ENCODE data around the gene CER1.
"Not testable (repeated sequence)": the region's sequence is repeated elsewhere in the genome, so short reads cannot be mapped to it uniquely, and the experiment has no call there.

CER1 gene

DNA sequence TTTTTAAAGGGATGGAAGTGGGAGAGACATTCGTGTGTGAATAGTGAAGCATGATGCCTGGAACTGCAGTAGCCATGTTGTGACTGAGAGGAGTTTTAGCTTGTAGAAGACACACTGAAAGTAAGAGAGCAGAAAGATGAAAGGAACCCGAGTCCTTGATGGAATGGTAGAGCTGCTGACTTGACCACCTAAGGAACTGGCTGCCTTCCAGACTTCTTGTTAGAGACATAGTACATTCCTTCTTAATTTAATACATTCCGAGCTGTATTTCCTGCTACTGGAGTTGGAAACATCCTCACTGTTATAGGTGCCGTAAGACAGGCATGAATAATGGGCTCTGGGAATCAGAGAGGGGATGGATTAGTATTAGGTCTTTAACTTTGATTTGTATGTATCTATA, 7.4 kb downstream of the CER1 start:
- no peak for DNase-seq (ENCODE audit: low read depth)

DNA sequence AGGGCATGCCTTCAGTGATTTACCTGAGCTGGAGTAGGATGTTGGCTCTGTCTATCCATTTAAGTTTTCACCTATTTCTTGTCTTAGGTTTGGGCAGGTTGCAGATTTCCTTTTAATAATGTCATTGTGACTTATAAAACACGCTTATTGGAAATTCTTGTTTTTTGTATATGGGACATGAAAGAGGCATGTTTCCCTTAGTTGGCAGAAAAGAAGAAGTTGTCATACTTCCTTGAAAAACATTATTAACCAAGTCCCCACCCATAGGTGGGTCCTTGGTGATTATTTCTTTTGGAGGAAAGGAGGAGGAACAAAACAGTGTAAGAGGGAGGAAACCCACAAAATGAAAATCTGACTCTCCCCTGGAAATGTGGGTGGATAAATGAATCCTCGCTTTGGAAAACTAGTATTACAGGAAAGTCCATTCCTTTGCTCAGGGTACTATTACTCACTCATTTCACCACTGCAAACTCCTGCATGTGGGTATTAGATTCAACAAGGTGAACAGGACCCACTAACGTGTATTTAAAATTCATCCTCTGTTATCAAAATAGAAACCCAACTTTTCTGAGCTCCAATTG, 9.3 kb downstream of the CER1 start:
- DNase-seq (ENCODE audit: low read depth): no peak

DNA sequence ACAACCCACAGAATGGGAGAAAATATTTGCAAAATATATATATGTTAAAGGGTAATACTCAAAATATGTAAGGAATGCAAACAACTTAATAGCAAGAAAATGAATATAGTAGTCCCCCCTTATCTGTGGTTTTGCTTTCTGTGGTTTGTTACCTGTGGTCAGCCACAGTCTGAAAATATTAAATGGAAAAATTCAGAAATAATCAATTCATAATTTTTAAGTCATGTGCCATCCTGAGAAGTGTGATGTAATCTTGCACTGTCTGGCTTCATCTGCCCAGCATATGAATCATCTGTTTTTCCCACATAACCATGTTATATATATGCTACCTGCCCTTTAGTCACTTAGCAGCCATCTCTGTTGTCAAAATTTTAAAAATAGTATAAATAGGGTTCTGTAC, 11.7 kb downstream of the CER1 start:
- DNase-seq (ENCODE audit: low read depth): no peak

DNA sequence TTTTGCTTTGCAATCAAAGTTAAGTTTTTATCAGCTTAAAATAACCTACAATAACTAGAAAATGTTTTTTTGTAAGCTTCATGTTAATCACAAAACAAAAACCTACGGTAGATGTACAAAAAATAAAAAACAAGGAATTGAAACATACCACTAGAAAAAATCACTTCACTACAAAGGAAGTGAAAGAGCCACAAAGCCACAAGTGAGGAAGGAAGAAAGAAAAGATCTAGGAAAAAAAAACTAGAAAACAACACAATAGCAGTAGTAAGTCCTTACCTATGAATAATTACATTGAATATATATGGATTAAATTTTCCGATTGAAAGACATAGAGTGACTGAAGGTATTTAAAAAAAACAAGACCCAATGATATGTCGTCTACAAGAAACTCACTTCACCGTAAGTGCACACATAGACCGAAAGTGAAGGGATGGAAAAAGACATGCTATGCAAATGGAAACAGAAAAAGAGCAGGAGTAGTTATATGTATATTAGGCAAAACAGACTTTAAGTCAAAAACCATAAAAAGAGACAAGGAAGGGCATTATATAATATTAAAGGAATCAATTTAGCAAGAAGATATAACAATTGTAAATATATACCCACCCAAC, 15.9 kb downstream of the CER1 start:
- no peak for DNase-seq (ENCODE audit: low read depth)

DNA sequence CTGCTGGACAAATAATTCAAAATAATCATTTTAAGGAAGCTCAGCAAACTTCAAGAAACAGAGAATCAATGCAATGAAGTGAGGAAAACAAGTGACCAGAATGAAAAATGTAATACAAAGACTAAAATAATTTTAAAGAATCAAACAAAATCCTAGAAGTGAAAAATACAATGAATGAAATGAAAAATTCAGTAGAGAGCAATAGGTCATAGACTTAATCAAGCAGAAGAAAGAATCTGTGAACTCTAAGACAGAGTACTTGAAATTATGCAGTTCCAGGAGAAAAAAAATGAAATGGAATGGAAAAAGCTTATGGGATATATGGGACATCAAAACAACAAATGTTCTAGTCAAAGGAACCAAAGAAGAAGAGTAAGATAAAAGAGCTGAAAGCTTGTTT, 17.5 kb downstream of the CER1 start:
- DNase-seq (ENCODE audit: low read depth): no peak

DNA sequence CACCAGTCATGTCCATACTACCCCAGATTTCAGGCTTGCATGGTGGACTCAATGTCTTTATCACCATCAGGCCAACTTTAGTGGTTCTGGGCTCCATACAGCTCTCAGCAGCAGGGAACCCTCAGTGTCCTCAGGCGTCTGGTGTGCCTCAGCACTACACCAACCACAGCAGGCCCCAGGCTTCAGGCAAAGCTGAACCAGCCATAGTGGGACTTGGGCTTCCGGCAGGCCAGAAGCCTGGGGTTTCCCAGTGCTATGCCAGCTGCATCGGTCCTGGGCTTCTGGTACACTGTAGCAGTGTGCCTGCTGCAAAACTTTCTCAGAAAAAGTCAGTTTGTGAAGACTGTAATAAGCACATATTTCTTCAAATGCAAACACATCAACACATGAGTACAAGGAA, 18.3 kb downstream of the CER1 start:
- DNase-seq (ENCODE audit: low read depth): no peak

DNA sequence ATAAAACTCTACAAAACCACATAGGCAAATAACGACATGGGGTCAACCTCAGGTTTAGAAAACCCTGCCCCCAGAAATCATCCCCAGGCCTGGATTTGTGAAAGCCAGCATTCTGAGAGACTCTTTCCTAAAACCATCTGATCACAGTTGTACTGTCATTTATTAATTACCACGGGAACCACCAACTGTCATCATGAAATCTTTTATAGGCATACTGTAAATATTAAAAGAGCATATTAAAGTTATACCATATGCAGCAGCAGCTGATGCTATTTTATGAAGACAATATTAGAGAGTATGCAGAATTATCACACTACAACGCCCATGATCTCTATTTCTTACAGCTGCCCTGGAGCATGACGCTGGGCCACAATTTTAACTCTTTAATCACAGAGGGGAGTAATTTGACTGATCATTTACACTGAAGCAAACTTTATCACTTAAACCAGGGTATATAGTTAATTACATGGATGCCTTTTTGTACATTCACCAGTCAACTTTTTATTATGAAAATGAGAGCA, 20.3 kb downstream of the CER1 start:
- no peak for DNase-seq (ENCODE audit: low read depth)

DNA sequence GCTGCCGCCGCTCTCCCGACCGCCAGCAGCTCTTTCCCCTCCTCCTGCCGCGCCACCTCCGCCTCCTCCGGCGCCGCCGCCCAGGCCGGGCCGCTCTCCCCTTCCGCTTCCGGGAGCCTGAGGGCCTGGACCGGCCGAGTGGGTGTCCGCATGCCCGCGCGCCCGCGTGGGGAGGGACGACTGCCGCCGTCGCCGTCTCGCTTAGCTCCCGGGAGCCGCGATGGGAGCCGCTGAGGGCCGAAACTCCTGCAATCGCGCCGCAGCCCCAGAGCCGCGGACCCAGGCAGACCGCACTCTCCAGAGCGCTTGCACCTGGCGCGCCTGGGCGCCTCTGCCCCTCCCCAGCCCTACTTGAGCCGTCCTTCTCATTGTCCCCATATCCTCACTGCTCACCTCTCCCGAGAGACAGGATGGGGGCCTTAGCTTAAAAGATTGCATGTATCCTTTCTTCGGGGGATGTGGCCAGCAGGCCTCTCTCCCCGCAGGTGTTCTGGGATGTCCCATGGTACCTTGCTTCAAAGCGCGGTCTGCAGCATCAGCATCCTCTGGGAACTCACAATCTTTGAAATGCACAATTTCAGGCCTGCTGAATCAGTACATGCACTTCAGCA, 29.2 kb downstream of the CER1 start, which contains the start of gene ZDHHC21:
TSS of gene ZDHHC21 (minus strand) at position 182 of the 611 bp plus-strand sequence. CDS start 19,092 bp downstream, outside the sequence.
- peak; percentile 52 for DNase-seq (ENCODE audit: low read depth)

DNA sequence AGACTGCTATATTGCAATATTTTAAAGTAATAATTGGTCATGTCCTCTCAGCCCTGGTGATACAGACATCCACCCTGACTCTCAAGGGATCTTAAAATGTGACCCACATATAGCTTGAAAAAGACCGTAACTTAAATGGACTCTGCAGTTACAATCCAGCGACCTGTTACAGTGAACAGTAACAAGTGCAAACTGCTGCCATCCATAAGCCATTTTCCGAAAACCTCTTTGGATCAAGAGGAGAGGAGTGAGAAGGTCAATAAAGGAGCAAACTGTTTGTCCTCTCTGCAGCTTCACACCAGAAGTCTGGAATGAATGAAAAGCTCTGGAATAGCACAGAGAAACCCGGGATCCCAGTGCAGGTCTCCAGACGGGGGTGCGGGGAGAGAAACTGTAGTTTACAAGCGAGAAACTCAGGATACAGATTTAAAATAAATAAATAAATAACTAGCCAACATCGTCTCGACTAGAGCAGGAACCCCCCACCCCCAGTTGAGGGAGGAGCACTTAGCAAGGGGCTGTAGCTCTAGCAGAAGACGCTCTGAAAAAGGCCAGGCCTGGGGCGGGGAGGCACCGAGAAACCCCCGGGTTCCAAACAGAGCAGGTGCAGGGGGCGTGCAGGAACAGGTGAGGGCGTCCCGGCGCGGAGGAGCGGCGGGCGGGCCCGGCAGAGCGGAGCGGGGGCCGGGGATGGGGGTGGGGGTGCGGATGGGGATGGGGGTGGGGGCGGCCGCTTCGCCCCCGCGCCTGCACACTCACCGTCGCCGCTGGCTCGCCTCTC, 29.9 kb downstream of the CER1 start:
- DNase-seq (ENCODE audit: low read depth): no peak

DNA sequence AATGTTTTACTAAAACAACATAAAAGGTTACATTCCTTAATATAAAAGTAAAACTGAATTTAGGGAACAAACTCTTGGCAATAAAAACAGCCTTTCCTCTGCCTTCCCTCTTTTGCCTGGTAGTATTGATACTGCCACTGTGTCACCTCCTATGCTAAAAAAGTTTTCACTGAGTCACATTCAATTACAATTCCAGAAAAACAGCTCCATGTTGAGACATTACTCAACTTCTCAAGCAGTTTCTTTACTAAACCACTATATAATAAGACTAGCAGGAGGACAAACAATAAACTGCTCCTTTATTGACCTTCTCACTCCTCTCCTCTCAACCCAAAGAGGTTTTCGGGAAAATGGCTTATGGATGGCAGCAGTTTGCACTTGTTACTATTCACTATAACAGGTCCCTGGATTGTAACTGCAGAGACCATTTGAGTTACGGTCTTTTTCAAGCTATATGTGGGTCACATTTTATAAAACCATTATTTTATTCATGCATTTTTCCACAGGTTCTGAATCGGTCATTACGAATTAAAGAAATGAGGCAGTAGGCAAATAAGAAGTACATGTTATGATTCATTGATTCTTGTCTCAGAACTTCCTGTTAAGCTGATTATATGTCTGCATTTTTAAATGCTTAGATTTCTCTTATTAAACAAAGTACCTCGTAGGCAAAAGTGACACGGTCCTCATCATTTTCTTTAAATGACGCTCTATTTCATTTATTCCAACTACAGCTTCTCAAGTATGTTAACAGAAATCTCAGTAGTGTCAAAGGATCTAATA, 31.4 kb downstream of the CER1 start:
- DNase-seq (ENCODE audit: low read depth): no peak

DNA sequence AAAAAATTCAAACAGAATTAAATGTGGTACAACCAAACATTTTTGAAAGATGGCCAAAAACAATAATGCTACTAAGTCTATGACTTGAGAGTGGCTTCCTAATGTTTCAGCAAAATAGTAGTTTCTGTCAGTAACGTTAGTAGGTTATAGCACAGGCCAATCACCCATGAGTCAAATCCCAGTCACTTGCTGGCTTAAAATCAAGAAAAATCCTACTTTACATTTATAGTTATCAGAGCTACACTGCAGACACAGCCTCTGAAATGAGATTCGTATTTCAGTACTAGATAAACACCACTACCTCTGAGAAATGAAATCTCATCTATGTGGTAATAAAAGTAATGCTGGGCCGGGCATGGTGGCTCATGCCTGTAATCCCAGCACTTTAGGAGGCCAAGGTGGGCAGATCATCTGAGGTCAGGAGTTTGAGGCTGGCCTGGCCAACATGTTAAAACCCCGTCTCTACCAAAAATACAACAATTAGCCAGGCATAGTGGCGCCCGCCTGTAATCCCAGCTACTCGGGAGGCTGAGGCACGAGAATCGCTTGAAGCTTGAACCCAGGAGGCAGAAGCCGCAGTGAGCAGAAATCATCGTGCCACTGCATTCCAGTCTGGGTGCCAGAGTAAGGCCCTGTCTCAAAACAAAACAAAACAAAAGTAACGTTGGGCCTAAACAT, 35.4 kb downstream of the CER1 start:
- no peak for DNase-seq (ENCODE audit: low read depth)

DNA sequence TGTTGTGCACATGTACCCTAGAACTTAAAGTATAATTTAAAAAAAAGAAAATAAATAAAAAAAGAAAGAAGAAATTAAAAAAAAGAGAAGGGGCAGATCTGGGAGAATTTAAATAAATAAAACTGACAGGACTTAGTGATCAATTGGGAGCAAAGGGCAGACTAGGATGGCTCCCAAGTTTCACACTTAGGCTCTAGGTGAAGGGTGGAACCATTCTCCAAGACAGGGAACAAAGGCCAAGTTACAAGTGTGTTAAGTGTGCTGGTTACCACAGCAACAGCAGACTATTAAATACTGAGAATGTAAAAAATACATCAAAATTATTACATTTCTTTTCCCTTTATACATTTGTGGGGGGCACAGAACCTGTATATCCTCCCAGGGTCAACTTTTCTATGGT, 36.4 kb downstream of the CER1 start:
- no peak for DNase-seq (ENCODE audit: low read depth)

DNA sequence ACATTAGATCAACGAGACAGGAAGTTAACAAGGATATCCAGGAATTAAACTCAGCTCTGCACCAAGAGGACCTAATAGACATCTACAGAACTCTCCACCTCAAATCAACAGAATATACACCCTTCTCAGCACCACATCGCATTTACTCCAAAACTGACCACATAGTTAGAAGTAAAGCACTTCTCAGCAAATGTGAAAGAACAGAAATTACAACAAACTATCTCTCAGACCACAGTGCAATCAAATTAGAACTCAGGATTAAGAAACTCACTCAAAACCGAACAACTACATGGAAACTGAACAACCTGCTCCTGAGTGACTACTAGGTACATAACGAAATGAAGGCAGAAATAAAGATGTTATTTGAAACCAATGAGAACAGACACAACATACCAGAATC, 39.9 kb downstream of the CER1 start:
- not testable (repeated sequence) for DNase-seq (ENCODE audit: low read depth)

DNA sequence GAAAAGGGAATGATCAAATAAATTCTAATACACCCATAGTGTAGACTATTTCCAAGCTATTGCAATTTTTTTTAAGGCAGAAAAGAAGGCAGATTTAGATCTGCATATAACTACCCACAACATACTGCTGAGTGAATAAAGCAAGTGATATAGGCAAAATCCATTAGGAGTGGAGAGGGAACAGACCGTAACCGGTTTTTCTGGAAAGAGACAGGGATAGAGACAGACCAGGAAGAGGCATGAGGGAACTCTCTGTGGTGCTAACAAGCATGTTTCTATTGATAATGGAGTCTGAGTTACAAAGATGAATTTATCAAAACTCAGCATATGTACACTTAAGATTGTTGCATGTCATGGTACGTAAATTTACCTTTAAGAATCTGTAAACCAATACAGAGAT, 43.8 kb downstream of the CER1 start:
- DNase-seq (ENCODE audit: low read depth): no peak

DNA sequence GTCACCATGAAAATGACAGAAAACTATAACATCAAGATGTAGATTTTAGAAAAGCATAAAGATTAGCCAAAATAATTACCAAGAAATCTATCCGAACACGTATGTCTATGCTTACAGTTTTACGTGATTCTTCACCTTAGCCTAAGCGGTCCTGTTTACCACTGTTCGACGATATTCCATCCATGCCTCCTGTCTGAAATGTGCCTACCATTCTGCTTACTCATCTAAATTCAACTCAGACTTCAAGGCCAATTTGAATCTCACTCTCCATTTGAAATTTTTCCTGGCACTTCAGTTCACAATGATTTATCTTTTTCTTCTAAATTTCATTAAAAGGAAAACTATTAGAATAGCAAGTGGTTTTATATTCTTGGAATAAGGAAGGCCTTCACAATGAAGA, 44.7 kb downstream of the CER1 start:
- no peak for DNase-seq (ENCODE audit: low read depth)

DNA sequence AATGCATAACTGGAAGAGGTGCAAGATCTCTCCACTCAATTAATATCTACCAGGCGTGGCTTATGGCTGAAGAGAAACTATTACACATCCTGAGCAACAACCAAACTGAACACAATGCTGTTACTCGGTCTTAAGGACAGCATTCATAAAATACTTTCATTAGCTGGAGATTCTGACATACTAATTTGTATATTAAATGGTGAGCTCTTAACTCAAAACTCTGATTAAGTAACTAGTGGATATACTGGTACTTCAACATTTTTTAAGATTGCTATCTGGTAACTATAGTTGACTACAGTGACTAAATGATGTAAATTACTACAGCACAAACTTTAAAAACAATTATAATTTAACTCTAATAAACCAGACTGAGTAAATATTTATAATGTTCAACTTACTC, 45.1 kb downstream of the CER1 start:
- no peak for DNase-seq (ENCODE audit: low read depth)

DNA sequence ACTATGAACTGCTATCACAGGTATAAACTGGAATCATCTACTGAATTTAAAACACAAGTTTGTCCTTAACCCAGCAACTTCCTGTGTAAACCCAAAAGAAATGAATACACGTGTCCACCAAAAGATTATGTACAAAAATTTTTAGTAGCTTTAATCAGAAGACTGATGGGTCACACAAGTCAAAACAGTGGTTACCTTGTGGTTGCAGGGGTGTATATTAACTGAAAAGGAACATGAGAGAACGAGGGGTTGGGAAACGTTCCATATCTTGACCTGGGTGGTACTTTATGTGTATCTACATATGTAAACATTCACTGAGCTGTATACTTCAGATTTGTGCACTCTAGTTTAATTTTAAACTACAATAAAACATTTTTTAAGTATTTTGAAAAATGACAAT, 47.9 kb downstream of the CER1 start:
- no peak for DNase-seq (ENCODE audit: low read depth)

DNA sequence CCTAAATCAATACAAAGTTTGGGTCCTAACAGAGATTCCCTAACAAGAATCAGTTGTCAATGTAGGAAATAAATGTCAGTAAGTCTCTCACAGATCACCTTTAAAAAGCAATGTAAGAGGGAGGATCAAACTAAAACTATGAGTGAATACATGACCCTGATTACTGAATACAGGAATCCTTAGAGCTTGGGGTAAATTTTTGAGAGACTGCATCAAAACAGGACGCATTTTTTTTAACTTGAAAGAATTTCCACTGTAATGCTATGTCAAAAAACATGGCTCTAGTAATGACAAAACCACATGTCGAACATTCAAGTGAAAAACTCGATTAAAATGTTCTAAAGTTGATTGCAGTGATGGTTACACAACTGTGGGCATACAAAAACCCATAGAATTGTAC, 51.2 kb downstream of the CER1 start:
- DNase-seq (ENCODE audit: low read depth): no peak

DNA sequence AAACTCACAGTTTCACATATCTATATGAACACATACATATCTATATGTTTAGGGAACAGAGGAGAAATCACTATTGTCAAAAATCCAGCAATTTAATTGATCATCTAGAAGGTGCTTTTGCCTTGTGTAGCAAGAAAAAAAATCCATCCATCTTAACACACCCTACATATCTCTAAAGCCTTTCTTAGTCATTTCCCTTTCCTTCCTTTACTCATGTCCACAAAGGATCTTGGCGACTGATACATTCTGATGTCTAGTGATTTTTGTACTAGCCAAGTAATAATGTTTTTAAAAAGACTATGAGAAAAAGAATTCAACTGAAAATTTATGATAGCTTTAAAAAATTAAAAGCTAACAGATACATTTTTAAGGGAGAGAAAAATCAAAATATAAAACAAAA, 51.8 kb downstream of the CER1 start:
- DNase-seq (ENCODE audit: low read depth): no peak

Measured in activated T-cell treated with anti-CD3 and anti-CD28 coated beads for 24 hours (primary cell).